ENCODE measurements around the gene CLASRP.

CLASRP gene

GRCh38 chr19:45087531-45087930 is 48.7 kb downstream of the CLASRP start:
- peak; percentile 35 for DNase-seq

DNA sequence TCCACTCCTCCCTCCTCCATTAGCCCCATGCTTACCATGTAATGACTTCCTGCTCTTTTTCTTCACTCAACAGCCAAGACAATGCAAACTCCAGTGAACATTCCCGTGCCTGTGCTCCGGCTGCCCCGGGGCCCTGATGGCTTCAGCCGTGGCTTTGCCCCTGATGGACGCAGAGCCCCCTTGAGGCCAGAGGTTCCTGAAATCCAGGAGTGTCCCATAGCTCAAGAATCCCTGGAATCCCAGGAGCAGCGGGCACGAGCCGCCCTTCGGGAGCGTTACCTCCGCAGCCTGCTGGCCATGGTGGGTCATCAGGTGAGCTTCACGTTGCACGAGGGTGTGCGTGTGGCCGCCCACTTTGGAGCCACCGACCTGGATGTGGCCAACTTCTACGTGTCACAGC is 51.2 kb downstream of the CLASRP start:
- no peak for DNase-seq

GRCh38 chr19:45090606-45091005 is 51.8 kb downstream of the CLASRP start:
- DNase-seq = no peak

GRCh38 chr19:45091031-45091923 is 52.4 kb downstream of the CLASRP start:
- DNase-seq = peak; percentile 97

- peak; percentile 95 for DNase-seq
These were observed 54.2 kb downstream of the CLASRP start, which contains the start of gene PPP1R37 for GRCh38 chr19:45092747-45093678. Gene PPP1R37 (plus strand): TSS chr19:45093179. CDS start chr19:45093326, 147 bp downstream.

GRCh38 chr19:45094137-45094536 is 55.3 kb downstream of the CLASRP start:
- DNase-seq = no peak

- DNase-seq = no peak
These were observed 55.9 kb downstream of the CLASRP start for GRCh38 chr19:45094707-45095106.

- no peak for DNase-seq
These were observed 56.9 kb downstream of the CLASRP start for GRCh38 chr19:45095496-45096413.

DNA sequence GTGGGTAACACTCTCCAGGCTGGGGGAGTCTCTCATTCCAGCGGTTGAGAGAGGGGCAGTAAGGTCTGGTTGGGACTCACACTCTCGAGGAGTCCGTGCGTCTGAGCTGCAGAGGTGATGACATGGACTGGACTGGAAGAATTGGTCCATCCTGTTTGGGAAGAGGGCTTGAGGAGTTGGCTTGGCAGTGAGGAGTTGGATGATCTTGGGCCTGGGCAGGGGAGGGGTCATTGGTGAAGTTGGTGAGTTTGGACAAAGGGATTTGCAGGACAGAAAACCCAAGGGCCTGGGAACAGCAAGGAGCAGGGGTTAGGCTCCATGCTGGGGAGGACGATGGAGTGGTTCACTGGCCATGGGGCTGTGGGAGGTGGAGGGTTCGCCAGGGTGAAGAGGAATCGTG is 57.9 kb downstream of the CLASRP start:
- no peak for DNase-seq

- DNase-seq = no peak
These were observed 58.6 kb downstream of the CLASRP start for GRCh38 chr19:45097450-45097775.

GRCh38 chr19:45097776-45098520 is 59.1 kb downstream of the CLASRP start:
- no peak for DNase-seq

DNA sequence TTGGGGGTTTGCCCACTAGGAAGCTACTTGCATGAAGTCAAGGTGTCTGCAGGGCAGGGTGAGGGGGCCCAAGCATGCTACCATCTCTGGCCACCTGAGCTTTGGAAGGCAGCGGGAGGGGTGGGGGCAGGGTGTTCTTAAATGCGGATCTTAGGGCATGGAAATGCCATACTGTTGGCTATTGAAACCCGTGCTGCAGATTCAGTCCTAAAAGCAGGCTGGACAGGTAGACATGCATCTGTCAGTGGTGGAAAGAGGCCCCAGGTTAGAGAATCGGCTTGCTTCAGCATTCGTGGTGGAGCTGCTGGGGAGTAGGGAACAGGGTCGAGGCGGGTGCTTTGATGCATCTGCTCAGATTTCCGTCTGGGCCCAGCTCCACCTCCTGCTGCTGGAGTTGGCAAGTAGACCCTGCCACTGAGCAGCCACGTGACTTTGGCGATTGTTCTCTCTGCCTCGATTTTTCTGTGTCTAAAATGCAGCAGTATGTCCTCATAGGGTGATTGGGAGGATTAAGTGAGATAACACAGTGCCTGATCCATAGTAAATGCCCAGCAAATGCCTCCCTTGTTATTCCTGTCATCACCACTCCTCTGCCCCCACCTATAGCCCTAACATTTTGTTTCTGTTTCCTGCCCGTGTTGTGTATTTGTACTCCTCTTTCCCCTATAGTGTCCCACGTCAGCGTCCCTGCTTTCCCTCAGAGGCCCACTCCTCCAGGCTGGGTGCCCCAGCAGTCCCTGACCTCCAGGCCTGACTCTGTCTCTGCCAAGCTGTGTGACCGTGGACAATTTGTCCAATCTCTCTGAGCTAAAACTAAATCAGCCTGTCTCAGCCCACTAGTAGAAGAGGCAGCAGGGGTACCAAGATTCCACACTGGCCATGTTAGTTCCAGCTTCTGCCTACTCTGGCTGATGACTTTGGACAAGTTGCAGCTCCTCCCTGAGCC is 59.9 kb downstream of the CLASRP start:
- no peak for DNase-seq

DNA sequence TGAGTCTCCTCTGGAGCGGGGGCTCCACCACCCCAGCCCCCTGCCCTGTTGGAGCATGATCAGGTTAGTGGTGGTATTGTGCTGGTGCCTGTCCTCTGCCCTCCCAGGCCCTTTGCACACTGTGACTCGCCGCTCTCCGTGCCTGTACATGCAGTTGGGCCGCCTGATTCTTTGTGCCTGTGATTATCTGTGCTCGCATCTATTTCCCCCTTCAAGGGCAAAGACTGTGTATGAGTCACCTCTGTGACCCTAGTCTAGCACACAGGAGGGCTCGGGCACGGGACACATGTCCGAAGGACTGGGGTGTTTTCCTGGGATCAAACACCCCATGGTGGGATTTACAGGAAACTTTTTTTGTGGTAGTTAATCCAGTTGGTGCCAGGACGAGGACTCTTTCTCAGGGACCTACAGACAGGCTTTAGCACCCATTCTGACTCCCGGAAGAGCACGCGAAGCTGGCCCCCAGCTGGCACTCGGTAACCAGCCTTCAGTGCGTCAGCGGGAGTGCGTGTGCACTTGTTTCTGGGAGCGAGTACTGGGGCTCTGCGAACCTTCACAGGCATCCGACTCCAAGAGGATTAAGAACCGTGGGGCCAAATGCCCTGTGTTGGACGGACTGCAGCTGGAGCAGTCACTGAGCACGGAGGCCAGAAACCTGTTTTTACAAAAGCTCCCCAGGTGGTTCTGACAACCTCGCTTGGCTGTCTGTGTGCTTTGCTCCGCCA is 60.8 kb downstream of the CLASRP start:
- no peak for DNase-seq

DNA sequence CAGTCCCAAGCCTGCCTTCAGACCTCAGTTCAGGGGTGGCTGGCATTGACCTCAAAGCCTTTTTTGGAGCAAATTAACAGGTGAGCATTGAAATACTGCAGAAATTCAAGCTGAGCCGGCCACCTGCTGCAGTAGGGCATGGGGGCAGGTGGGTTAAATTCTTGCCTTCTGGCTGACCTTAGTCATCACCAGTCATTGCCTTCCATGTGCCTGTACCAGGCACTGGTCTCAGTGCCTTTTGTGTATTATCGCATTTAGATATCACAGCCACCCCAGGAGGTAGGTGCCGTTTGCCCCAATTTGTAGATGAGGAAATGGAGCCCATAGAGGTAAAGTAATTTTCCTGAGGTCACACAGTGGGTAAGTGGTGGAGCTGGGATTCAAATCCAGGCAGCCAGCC is 61.4 kb downstream of the CLASRP start:
- no peak for DNase-seq

- no peak for DNase-seq
These were observed 62.0 kb downstream of the CLASRP start for GRCh38 chr19:45100846-45101252.

DNA sequence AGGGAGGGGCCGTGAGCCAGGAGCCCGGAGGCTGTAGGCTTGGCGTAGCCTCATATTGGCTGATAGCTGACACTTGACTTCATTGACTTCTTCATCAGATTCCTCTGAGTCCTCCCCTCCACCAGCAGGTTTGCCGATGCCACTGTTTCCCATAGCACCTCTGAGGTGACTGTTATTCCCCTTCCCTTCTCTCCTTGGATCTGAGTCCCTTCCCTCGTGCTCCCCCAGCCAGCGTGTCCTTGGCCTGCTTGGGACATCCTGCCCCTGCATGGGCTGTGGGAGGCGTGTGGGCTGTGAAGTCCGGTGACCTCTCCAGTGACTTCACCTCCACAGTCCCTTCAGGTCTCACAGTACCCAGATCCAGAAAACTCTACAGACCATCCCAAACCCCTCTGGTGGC is 63.0 kb downstream of the CLASRP start:
- no peak for DNase-seq

GRCh38 chr19:45102481-45102880 is 63.6 kb downstream of the CLASRP start:
- no peak for DNase-seq

DNA sequence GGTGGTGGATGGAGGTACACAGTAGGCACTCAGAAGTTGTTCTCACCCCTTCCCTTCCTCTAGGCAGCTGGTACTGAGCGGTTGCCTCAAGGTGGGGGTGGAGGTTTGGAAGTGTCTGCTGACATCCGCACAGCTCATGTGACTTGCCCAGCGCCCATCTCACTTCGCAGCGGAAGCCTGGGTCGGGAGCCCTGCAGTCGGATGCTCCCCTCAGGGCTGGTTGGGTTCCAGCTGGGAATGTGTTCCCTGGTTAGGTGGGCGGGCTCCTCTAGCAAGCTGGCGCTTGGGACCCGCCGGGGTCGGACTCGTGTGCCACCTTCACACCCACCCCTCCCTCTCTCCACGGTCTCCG is 64.3 kb downstream of the CLASRP start:
- DNase-seq = no peak

- DNase-seq = no peak
These were observed 64.9 kb downstream of the CLASRP start for GRCh38 chr19:45103508-45104319.

Data from stimulated activated CD4-positive, alpha-beta T cell treated with anti-CD3 and anti-CD28 coated beads, Interleukin-15, amount 100 ng/mL, for 24 hours (primary cell).